HG03139 (cell line): ENCODE data around the gene FXYD1.
"Not testable (repeated sequence)": the region's sequence is repeated elsewhere in the genome, so short reads cannot be mapped to it uniquely, and the experiment has no call there.

ENCODE experiments used
- ATAC-seq: cut with Tn5 transposase; IDR thresholded peaks from one replicate; pipeline ENCODE4 v1.9.1; 2021; ENCODE audit not compliant: unreplicated experiment

FXYD1 gene

GRCh38 chr19:35141837-35142605 is 3.4 kb downstream of the FXYD1 start:
- no peak for ATAC-seq

GRCh38 chr19:35142606-35143230 is 4.1 kb downstream of the FXYD1 start:
- ATAC-seq: no peak

- ATAC-seq: no peak
These were observed 4.6 kb downstream of the FXYD1 start, which contains the start of gene FXYD7 for GRCh38 chr19:35143231-35143715. Gene FXYD7, plus strand, starts transcription at chr19:35143255. Its CDS starts 79 bp downstream, at chr19:35143334.

- ATAC-seq: no peak
These were observed 5.2 kb downstream of the FXYD1 start for GRCh38 chr19:35143818-35144217.

- ATAC-seq: no peak
These were observed 5.6 kb downstream of the FXYD1 start for GRCh38 chr19:35144259-35144599.

GRCh38 chr19:35144600-35145436 is 6.2 kb downstream of the FXYD1 start:
- no peak for ATAC-seq

- ATAC-seq: no peak
These were observed 8.3 kb downstream of the FXYD1 start for GRCh38 chr19:35146746-35147459.

GRCh38 chr19:35149463-35149862 is 10.8 kb downstream of the FXYD1 start:
- ATAC-seq: no peak

GRCh38 chr19:35150445-35150844 is 11.8 kb downstream of the FXYD1 start:
- no peak for ATAC-seq

GRCh38 chr19:35151273-35152065 is 12.8 kb downstream of the FXYD1 start:
- no peak for ATAC-seq

- ATAC-seq: not testable (repeated sequence)
These were observed 14.5 kb downstream of the FXYD1 start for GRCh38 chr19:35153129-35153522.

- ATAC-seq: no peak
These were observed 15.3 kb downstream of the FXYD1 start for GRCh38 chr19:35153701-35154524.

- ATAC-seq: no peak
These were observed 16.1 kb downstream of the FXYD1 start, which contains the start of gene FXYD5 for GRCh38 chr19:35154525-35155406. Gene FXYD5, plus strand, starts transcription at chr19:35154735. Its CDS starts 816 bp downstream, at chr19:35155551.

GRCh38 chr19:35155441-35155840 is 16.8 kb downstream of the FXYD1 start:
- no peak for ATAC-seq

GRCh38 chr19:35155981-35156672 is 17.5 kb downstream of the FXYD1 start:
- no peak for ATAC-seq

GRCh38 chr19:35156673-35157014 is 18.0 kb downstream of the FXYD1 start:
- ATAC-seq: no peak

GRCh38 chr19:35157431-35157830 is 18.8 kb downstream of the FXYD1 start:
- ATAC-seq: no peak

- ATAC-seq: no peak
These were observed 21.0 kb downstream of the FXYD1 start for GRCh38 chr19:35159606-35160005.
